HG03108 (cell line): ENCODE results near the gene CYP2B6.
"Not testable (repeated sequence)": the region's sequence is repeated elsewhere in the genome, so short reads cannot be mapped to it uniquely, and the experiment has no call there.

ENCODE experiments used
- ATAC-seq: cut with Tn5 transposase; IDR thresholded peaks from one replicate; pipeline ENCODE4 v1.9.1; 2021; ENCODE audit warnings: moderate library complexity; ENCODE audit not compliant: unreplicated experiment

Gene CYP2B6

GRCh38 chr19:41029524-41030432 lies 38.7 kb downstream of the CYP2B6 start:
- ATAC-seq: no peak

- ATAC-seq: no peak
Measured at GRCh38 chr19:41030651-41031050, 39.6 kb downstream of the CYP2B6 start.

GRCh38 chr19:41031916-41032315 lies 40.8 kb downstream of the CYP2B6 start:
- ATAC-seq: no peak

DNA sequence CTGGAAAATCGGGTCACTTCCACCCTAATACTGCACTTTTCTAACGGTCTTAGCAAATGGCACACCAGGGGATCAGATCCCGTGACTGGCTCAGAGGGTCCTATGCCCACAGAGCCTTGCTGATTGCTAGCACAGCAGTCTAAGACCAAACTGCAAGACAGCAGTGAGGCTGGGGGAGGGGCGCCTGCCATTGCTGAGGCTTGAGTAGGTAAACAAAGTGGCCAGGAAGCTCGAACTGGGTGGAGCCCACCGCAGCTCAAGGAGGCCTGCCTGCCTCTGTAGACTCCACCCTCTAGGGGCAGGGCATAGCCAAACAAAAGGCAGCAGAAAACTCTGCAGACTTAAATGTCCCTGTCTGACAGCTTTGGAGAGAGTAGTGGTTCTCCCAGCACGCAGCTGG lies 42.2 kb downstream of the CYP2B6 start:
- ATAC-seq: not testable (repeated sequence)

DNA sequence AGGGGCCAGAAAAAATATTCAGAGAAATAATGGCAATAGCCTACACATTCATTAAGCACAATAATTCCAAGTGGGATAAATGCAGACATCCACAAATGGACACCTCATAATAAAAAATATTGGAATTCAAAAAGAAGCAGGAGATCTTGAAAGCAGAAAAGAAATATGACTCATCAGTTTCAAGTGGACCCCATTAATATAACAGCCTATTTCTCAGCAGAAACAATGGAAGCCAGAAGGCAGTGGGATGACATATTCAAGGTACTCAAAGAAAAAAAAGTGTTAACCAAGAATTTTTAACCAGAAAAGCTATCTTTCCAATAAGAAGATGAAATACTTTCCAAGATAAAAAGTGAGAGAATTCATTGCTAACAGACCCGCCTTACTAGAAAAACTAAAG lies 48.7 kb downstream of the CYP2B6 start:
- no peak for ATAC-seq

- ATAC-seq: not testable (repeated sequence)
Measured at GRCh38 chr19:41045095-41045494, 54.0 kb downstream of the CYP2B6 start.

- no peak for ATAC-seq
Measured at GRCh38 chr19:41050426-41050825, 59.3 kb downstream of the CYP2B6 start.

DNA sequence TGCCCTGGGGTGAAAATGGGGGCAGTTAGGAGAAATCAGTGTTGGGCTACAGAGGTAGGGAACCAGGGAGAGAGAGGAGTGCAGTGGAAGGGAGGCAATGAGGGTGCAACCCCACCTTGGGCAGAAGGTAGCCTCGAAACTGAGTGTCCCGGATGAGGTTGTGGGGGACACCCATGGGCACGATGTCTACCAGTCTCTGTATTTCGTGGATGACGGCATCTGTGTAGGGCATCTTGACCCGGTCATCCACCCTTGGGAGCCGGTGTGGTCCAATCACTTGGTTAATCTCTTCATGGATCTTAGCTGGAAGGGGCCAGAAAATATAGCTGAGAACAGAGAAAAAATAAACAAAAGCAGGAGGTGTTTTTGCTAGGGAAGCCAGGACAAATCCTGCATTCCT lies 61.1 kb downstream of the CYP2B6 start:
- not testable (repeated sequence) for ATAC-seq

DNA sequence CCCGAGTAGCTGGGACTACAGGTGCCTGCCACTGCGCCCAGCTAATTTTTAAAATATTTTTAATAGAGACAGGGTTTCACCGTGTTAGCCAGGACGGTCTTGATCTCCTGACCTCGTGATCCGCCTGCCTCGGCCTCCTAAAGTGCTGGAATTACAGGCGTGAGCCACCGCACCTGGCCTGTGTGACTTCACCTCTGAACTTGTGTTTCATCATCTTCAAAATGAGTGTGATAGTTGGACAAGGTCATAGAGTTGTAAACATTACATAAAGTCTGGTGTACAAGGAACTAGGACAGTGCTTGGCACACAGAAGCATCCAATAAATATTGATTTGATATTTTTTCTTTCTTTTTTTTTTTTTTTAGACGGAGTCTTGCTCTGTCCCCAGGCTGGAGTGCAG lies 62.2 kb downstream of the CYP2B6 start:
- ATAC-seq: not testable (repeated sequence)

DNA sequence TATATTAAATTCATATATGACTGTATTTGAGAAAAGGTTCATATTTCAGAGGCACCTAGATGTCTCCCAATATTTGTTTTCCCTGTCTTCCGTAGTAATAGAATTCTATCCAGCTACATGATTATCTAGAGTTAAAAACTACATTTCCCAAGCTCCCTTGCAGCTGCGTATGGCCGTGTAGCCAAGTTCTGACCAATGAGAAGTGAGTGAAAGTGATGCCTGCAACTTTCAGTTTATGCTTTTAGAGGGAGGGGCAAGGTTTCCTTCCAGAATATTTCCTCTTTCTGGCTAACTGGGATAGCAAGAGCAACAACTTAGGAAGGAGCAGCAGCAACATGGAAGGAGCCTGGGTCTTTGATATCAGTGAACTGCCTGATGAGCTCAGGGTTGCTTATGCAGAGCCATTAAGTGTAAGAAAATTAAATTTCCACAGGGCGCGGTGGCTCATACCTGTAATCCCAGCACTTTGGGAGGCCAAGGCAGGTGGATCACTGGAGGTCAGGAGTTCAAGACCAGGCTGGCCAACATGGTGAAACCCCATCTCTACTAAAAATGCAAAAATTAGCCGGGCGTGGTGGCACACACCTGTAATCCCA lies 74.0 kb downstream of the CYP2B6 start:
- ATAC-seq: no peak
